IPS-18c (cell line): ENCODE data around the gene BTLA.
"Not testable (repeated sequence)": the region's sequence is repeated elsewhere in the genome, so short reads cannot be mapped to it uniquely, and the experiment has no call there.

Experiments used
- H3K4me3 ChIP-seq: 2 replicates; pipeline ENCODE4 v1.7.0; 2013; ENCODE audit warnings: low read depth, mild to moderate bottlenecking, low read length, moderate library complexity; ENCODE audit not compliant: insufficient read depth
- H3K9me3 ChIP-seq: one replicate; pipeline ENCODE4 v1.6.1; 2013; ENCODE audit warnings: mild to moderate bottlenecking, low read length, moderate library complexity; ENCODE audit not compliant: control insufficient read depth, insufficient read depth

Gene BTLA, protein sequence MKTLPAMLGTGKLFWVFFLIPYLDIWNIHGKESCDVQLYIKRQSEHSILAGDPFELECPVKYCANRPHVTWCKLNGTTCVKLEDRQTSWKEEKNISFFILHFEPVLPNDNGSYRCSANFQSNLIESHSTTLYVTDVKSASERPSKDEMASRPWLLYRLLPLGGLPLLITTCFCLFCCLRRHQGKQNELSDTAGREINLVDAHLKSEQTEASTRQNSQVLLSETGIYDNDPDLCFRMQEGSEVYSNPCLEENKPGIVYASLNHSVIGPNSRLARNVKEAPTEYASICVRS

DNA sequence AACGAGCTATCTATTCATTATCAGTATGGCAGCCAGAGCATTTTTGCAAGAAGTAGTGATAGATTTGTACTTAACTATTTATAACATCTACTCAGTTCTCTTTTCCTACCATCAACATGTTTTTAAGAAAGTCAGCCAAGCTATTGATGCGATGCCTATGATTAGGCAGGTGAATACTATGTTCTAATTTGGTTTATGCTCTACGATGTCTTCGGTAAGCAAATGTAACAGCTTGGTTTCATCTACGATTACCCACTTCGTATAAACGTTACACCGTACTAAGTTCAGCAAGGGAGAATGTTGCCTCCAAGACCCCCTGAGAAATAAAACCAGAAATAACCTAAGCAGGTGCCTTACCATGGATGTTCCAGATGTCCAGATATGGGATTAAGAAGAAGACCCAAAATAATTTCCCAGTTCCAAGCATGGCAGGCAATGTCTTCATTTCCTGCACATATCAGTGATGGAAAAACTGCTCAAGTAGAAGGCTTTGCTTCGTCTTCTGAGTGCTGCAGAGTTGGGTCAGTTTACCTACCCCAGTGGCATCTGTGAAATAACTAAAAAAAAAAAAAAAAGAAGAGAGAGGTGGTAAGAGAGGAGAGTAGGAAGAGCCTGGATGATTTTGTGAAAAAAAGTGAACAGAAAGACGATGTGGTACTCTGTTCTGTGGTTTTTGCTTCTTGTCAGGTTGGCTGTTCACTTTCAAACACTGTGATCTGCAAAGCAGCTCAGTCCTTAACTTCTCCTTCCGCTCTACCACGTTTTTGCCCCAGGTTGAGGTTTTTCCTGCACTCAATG is at the start of gene BTLA:
Gene BTLA, minus strand, starts transcription at position 559 of the 798 bp plus-strand sequence. Its CDS starts 114 bp downstream, at position 445.
- no peak within 1 kb of the TSS for H3K4me3 ChIP-seq

GRCh38 chr3:112546216-112546759 is 47.0 kb upstream of the BTLA start:
- no peaks in the 10 kb centered on the region for H3K9me3 ChIP-seq
- no peak overlapping the region for H3K4me3 ChIP-seq

More for the DNA sequence above, at the start of gene BTLA:
- H3K9me3 ChIP-seq: peaks cover 2% of the 10 kb centered on the region

- no peak overlapping the region for H3K4me3 ChIP-seq
- H3K9me3 ChIP-seq: no peaks in the 10 kb centered on the region
These were observed 40.8 kb upstream of the BTLA start for GRCh38 chr3:112539825-112540650.

- Histone ChIP-seq H3K9me3 (no peaks in the 10 kb centered on the region), H3K4me3 (no peak overlapping the region)
These were observed 32.1 kb upstream of the BTLA start for GRCh38 chr3:112531358-112531781.

- Histone ChIP-seq H3K9me3 (no peaks in the 10 kb centered on the region), H3K4me3 (no peak overlapping the region)
These were observed 31.3 kb upstream of the BTLA start for GRCh38 chr3:112530573-112530972.

- H3K4me3 ChIP-seq, H3K9me3 ChIP-seq: not testable (repeated sequence)
These were observed 24.9 kb upstream of the BTLA start for GRCh38 chr3:112524127-112524526.

- Histone ChIP-seq H3K9me3 (no peaks in the 10 kb centered on the region), H3K4me3 (no peak overlapping the region)
These were observed 20.2 kb upstream of the BTLA start for GRCh38 chr3:112519424-112520001.

DNA sequence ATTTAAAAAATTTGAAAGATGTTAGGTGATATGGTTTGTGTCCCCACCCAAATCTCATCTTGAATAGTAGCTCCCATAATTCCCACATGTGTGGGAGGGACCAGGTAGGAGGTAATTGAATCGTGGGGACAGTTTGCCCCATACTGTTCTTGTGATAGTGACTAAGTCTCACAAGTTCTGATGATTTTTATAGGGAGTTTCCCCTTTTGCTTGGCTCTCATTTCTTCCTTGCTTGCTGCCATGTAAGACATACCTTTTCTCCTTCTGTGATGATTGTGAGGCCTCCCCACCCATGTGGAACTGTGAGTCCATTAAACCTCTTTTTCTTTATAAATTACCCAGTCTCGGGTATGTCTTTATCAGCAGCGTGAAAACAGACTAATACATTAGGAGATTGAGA is 19.7 kb upstream of the BTLA start:
- not testable (repeated sequence) for H3K9me3 ChIP-seq

DNA sequence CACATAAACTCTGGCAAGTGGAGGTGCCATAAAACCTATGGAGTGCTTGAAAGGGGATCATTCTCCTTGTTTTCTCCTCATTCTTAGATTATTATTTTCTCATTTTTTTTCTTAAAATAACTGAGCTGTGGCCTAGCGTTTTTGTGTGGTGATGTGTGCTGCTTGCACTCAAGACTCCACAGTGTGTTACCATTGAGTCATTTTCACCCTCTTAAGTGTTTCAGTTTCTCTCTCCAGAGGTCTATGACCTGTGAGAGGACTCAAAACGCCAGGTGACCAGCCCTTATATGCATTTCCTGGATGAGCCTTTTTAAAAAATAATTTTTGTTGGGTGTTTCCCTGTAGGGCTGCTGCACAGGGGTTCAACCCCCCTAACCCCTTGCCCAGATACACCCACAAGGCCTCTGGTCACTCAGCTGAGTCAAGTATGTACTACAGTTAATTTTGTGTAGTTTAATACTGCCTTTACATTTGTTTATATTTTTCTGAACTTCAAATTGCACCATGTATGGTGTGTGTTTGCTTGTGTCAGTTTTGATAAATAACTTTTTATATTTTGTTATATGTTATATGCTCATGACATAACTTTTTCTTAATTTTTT is 15.4 kb upstream of the BTLA start:
- Histone ChIP-seq H3K9me3 (no peaks in the 10 kb centered on the region), H3K4me3 (no peak overlapping the region)

More for the DNA sequence above, 19.7 kb upstream of the BTLA start:
- not testable (repeated sequence) for H3K4me3 ChIP-seq

GRCh38 chr3:112512320-112512719 is 13.0 kb upstream of the BTLA start:
- no peak overlapping the region for H3K4me3 ChIP-seq
- no peaks in the 10 kb centered on the region for H3K9me3 ChIP-seq

DNA sequence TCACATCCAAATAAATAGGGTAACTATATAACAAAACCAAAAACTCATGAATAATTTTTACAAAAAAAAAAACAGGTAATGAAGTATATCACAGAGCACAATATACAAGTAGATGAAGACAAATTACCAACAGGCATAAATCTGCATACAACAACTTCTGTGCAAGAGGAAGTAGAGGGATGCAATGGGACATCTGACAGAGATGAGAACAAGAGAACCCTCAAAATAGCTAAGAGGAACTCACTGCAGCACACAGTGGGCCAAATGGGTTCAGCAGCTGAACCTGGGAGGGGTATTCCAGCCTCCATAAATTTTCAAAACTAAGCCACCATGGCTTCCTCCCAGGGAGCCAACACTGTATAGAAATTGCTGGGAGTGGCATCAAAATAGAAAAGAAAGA is 9.6 kb upstream of the BTLA start:
- Histone ChIP-seq H3K4me3 (no peak overlapping the region), H3K9me3 (peaks cover 2% of the 10 kb centered on the region)

GRCh38 chr3:112508261-112508660 is 9.0 kb upstream of the BTLA start:
- Histone ChIP-seq H3K4me3 (no peak overlapping the region), H3K9me3 (peaks cover 2% of the 10 kb centered on the region)

DNA sequence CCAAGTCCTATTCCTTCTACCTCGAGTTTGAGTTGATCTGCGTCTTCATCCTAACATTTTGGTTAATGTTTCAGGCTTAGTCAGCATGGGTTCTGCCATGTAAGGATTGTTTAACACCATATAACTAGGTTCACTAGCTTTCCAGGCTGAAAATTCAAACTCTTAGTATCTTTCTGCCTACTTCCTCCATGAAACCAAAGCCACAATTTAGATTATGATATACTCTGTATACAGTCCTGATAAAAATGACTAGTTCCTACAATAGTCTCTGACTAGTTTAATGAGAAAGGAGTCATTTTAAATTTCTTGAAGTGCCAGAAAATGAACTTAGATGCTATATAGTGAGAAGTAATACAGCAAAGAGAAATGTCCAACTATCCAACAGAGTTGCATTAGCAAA is 6.6 kb upstream of the BTLA start:
- H3K4me3 ChIP-seq: no peak overlapping the region

GRCh38 chr3:112504123-112504522 is 4.9 kb upstream of the BTLA start:
- Histone ChIP-seq H3K4me3 (no peak overlapping the region), H3K9me3 (peaks cover 2% of the 10 kb centered on the region)

More for the DNA sequence above, 6.6 kb upstream of the BTLA start:
- peaks cover 2% of the 10 kb centered on the region for H3K9me3 ChIP-seq

- Histone ChIP-seq H3K9me3 (peaks cover 2% of the 10 kb centered on the region), H3K4me3 (no peak overlapping the region)
These were observed 4.2 kb upstream of the BTLA start for GRCh38 chr3:112503304-112503972.

DNA sequence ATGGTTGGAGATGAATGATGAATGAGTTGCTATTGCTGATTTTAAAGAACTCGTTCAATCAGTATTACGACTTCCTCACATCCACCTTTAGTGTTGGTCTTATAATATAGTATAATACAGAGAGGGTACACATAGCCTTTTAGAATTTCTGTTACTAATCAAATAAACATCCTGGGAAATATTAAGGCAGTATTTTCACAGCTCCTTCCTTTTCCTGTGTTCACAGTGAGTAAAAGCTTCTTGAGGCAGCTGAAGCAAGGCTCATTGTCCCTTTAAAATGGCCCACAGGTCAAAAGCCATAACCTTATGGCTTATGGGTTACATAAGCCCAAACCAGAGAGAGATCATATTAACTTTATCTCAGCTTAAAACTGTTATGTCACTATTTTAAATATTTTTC is 1.3 kb upstream of the BTLA start:
- Histone ChIP-seq H3K9me3 (peaks cover 2% of the 10 kb centered on the region), H3K4me3 (no peak overlapping the region)
